GM13976 (cell line): ENCODE measurements around the gene PELI3.

Experiments
- DNase-seq: peaks from one replicate; pipeline ENCODE4 v3.0.0; 2012; ENCODE audit warnings: low spot score
- CTCF ChIP-seq: IDR thresholded peaks from 2 replicates; pipeline ENCODE4 v1.5.1; 2012; ENCODE audit warnings: borderline replicate concordance, mild to moderate bottlenecking; ENCODE audit not compliant: insufficient read depth; ENCODE audit errors: extremely low read depth, missing control alignments, control extremely low read depth
- in situ Hi-C: fragments of 300-500 bp; cut with MboI; formaldehyde crosslinking; loops from one replicate; pipeline ENCODE4 v1.12.0; 2022; ENCODE audit warnings: low sequenced_read_pairs, mixed read lengths, inconsistent platforms; ENCODE audit not compliant: unreplicated experiment

PELI3 gene

GRCh38 chr11:66473608-66474515, 7.2 kb downstream of the PELI3 start:
- TF ChIP-seq CTCF, result no peak
- DNase-seq, result no peak
- in situ Hi-C loops, result no loop called here

- in situ Hi-C loops, result no loop called here
- no peak for DNase-seq
- no peak for TF ChIP-seq CTCF
Observed at GRCh38 chr11:66475349-66476172, 8.9 kb downstream of the PELI3 start.

- in situ Hi-C loops, result no loop called here
- no peak for DNase-seq
- TF ChIP-seq CTCF, result no peak
Observed at GRCh38 chr11:66476173-66476840, 9.6 kb downstream of the PELI3 start.

- in situ Hi-C loops, result no loop called here
- DNase-seq, result no peak
- TF ChIP-seq CTCF, result no peak
Observed at GRCh38 chr11:66476841-66477251, 10.1 kb downstream of the PELI3 start.

- in situ Hi-C loops, result no loop called here
- TF ChIP-seq CTCF, result no peak
- no peak for DNase-seq
Observed at GRCh38 chr11:66477263-66478201, 10.8 kb downstream of the PELI3 start.
